Left cardiac atrium (tissue), 4 donors: Measurements from ENCODE around the gene TBCD. TPM values are rescaled to one million over a fixed set of nuclear protein-coding genes. Genes with fewer than 3 reads are reported as not detected.

Experiments used
- ATAC-seq, 2 donors: fragments of 200-7000 bp; cut with Tn5 transposase; one replicate each; pipeline ENCODE4 v1.9.1; 2020; ENCODE audit warnings: mild to moderate bottlenecking in 2 of 2, moderate library complexity in 2 of 2
- DNase-seq: peaks from one replicate; pipeline ENCODE4 v3.0.0-alpha.2; 2020
- intact Hi-C, 2 donors: fragments of 100-400 bp; cut with DNase I; formaldehyde crosslinking; loops; one replicate each; pipeline versions ENCODE4 v1.14.1 to v1.15.1; 2022 to 2023
- total RNA-seq, 2 donors: library from RNA; stranded (reverse); fragmentation: NEBNext Ultra II Directional; extraction: Animal tissue kit (Norgen Biotek cat#: 25700); gene quantifications; one replicate each; pipeline ENCODE4 v1.2.1, GENCODE V29; 2021
- donor health status: DM: no; HTN: yes; CAD: no.
- donor health status: DM: no; HTN: yes; CAD: no; lungs with severe emphysema.
- donor health status: DM: yes; HTN: yes; CAD: no.
- donor health status: Dilated cardiomyopathy.

TBCD gene
- total RNA-seq, 2 donors from 2014 or later: 37.0 to 59.8 TPM

DNA sequence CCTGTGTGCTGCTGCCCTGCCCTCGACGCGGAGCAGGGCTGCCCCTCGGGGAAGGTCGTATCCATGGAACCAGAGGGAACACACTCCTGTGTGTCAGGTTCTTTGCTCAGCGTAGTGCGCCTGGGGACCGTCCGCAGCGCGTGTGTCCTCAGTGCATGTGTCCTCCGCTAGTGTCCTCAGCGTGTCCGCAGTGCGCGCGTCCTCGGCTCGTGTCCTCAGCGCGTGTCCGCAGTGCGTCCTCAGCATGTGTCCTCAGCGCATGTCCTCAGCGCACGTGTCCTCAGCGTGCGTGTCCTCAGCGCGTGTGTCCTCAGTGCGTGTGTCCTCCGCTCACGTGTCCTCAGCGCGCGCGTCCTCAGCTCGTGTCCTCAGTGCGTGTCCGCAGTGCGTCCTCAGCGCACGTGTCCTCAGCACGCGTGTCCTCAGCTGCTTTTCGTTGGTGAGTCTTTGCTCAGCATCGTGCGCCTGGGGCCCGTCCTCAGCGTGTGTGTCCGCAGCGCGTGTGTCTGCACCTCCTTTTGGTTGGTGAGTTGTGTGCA lies 147.2 kb downstream of the TBCD start:
- peak; percentile 15 for DNase-seq
- intact Hi-C loops: no loop called here

DNA sequence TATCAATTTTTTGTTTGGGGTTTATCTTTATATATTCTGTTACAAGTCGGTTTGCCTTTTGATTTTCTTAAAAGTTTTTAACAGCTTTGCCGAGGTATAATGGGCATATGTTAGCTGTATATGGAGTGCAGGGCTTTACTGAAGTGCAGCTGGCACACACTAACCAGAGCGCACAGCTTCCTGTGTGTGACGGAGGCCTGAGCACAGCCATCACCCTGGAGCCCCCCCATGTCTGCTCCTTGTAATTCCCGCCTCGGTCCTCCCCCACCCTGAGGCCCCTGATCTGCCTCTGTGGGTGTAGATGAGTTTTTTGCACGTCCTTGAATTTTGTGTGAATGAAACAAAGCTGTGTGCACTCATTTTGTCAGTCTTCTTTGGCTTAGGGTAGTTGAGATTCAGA lies 148.1 kb downstream of the TBCD start:
- ATAC-seq (no peak), DNase-seq (no peak)
- intact Hi-C loops: no loop called here

More for the DNA sequence above, 147.2 kb downstream of the TBCD start:
- ATAC-seq: no peak

- DNase-seq (no peak), ATAC-seq (no peak)
- intact Hi-C loops: no loop called here
Observed at GRCh38 chr17:82900741-82901140, 148.9 kb downstream of the TBCD start.

DNA sequence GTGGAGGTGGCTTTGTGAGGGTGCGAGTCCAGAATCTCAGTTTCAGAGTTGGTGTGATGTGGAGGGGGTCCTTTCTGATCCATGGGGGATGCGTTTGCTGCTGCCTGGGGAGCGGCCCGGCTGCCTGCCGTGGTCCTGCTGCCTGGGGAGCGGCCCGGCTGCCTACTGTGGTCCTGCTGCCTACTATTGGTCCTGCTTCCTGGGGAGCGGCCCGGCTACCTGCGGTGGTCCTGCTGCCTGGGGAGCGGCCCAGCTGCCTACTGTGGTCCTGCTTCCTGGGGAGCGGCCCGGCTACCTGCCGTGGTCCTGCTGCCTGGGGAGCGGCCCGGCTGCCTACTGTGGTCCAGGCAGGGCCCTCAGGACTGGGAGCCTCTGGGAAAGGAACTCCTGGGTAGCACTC lies 149.5 kb downstream of the TBCD start:
- DNase-seq: peak; percentile 13

GRCh38 chr17:82901856-82902255 lies 150.0 kb downstream of the TBCD start:
- ATAC-seq: no peak
- DNase-seq: no peak
- intact Hi-C loops: no loop called here

More for the DNA sequence above, 149.5 kb downstream of the TBCD start:
- no peak for ATAC-seq
- intact Hi-C loops: no loop called here

- intact Hi-C loops: no loop called here
- ATAC-seq (no peak), DNase-seq (no peak)
Observed at GRCh38 chr17:82902972-82903874, 151.4 kb downstream of the TBCD start.

DNA sequence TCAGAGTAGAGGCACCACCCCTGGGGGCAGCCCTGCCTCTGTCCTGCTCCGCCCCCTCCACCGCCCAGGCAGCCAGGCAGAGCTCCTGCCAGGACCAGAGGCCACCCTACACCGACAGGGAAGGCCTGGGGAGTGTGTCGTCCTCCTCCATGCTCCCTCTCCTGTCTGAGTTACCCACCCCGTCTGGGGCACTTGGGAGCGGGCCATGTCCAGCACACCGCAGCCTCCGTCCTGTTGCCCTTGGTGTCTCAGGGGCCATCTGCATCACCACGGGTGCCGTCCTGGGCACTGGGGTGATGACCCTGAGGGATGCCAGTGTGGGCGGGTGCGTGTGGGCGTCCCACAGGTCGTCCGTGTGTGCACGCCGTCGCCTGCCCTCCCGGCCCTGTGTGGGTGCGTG lies 153.3 kb downstream of the TBCD start:
- ATAC-seq (no peak), DNase-seq (no peak)
- intact Hi-C loops: no loop called here

GRCh38 chr17:82907797-82908542 lies 156.1 kb downstream of the TBCD start:
- intact Hi-C loops: no loop called here
- ATAC-seq (no peak), DNase-seq (no peak)

DNA sequence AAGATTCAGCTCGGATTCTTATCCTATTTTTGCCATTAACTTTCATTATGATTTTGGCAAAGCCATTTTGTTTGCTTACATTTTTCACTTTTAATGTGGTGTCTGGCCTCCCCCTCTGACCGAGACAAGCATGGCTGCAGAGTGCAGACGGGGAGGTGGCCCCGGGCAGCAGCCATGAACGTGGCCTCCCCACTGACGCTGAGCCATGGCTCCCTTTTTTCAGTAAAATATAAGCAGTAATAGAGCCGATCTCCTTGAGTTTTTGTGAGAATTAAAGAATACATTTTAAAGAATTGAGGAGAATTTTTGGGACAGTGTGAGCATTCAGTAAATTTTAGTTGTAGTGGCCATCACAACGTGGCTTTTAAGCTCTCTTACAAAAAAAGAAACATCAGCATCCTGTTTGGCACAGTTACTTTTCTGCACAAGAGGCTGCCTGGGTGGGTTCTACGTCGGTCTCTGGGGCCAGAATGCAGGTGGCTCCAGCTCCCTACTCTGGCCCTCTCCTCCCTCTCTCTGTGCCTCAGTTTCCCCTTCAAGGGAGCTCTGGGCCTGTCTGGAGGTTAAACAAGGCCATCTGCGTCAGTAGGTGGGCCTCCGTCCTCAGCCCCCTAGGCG lies 156.8 kb downstream of the TBCD start:
- ATAC-seq (no peak), DNase-seq (no peak)
- intact Hi-C loops: no loop called here

- intact Hi-C loops: no loop called here
- DNase-seq (no peak), ATAC-seq (no peak)
Observed at GRCh38 chr17:82909322-82909904, 157.5 kb downstream of the TBCD start.

- intact Hi-C loops: loop anchor here (5.0 to 10.0 kb wide), 2 partner anchors 125 to 128 kb away; no protein-coding TSS in a partner anchor
- DNase-seq: no peak
- ATAC-seq: no peak
Observed at GRCh38 chr17:82910041-82910481, 158.2 kb downstream of the TBCD start.

DNA sequence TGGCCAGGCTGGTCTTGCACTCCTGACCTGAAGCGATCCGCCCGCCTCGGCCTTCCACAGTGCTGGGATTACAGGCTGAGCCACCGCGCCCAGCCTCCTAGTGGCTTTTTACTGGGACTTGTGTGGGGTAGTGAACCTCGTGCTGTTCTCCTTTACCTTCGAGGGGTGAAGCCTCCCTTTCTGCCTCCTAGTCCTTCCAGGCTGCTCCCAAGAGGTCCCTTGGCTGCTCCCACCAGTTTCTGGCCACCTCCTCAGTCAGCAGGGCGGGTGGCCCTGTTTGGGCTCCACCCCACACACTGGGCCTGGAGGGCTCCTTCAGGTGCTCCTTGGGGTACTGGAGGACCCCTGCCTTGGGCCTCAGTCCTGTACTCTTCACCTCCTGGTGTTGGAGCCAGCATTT lies 158.9 kb downstream of the TBCD start:
- ATAC-seq (no peak), DNase-seq (no peak)
- intact Hi-C loops: loop anchor here (5.0 to 10.0 kb wide), 2 partner anchors 126 to 128 kb away; no protein-coding TSS in a partner anchor

DNA sequence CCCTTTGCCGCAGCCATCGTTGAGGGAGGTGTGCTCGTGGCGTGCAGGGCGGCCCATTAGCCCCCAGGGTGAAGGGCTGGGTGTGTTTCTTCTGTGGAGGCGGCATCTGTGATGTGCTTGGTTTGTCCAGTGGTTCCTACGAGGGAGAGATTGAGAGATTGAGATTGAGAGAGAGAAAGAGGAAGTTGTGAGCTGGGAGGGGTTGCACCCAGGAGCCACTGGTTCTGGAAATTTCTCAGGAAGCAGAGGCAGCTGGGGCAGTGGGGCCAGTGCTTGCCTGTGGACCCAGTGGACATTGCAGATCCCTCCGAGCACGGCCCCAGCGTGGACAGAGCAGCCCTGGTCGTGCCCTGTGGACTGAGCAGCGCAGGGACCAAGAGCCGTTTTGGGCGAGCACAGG lies 160.0 kb downstream of the TBCD start:
- DNase-seq (no peak), ATAC-seq (peak in 1 of 2 donors; percentile 21)
- intact Hi-C loops: loop anchor here (5.0 to 10.0 kb wide), 2 partner anchors 127 to 130 kb away; no protein-coding TSS in a partner anchor

- intact Hi-C loops: loop anchor here (5.0 to 10.0 kb wide), 2 partner anchors 128 to 130 kb away; no protein-coding TSS in a partner anchor
- peak; percentile 26 to 43 for ATAC-seq
- no peak for DNase-seq
Observed at GRCh38 chr17:82912484-82913089, 160.7 kb downstream of the TBCD start.

GRCh38 chr17:82913304-82914043 lies 161.6 kb downstream of the TBCD start:
- intact Hi-C loops: loop anchor here (5.0 to 10.0 kb wide), 2 partner anchors 129 to 131 kb away; no protein-coding TSS in a partner anchor
- DNase-seq: no peak
- ATAC-seq: peak in 1 of 2 donors; percentile 20

DNA sequence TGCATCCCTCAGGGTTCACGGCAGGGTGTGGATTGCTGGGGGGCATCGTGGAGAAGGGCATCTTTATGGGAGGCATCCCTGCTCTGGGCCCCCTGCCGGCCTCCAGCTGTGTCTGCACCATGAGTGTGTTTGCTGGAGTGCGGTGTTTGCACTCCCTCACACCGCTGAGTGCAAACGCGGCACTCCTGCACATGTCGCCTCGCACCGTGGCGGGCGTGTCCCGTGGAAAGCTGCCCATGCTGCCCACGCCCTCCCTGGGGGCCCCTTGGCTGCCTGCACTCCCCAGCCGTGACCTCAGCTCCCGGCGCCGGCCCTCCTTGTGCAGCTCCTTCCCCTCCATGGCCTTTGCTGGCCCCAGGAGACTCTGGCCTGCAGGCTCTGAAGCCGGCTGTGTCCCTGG lies 162.5 kb downstream of the TBCD start:
- intact Hi-C loops: loop anchor here (5.0 to 10.0 kb wide), 2 partner anchors 130 to 132 kb away; no protein-coding TSS in a partner anchor
- peak; percentile 53 for DNase-seq
- peak; percentile 34 to 52 for ATAC-seq

DNA sequence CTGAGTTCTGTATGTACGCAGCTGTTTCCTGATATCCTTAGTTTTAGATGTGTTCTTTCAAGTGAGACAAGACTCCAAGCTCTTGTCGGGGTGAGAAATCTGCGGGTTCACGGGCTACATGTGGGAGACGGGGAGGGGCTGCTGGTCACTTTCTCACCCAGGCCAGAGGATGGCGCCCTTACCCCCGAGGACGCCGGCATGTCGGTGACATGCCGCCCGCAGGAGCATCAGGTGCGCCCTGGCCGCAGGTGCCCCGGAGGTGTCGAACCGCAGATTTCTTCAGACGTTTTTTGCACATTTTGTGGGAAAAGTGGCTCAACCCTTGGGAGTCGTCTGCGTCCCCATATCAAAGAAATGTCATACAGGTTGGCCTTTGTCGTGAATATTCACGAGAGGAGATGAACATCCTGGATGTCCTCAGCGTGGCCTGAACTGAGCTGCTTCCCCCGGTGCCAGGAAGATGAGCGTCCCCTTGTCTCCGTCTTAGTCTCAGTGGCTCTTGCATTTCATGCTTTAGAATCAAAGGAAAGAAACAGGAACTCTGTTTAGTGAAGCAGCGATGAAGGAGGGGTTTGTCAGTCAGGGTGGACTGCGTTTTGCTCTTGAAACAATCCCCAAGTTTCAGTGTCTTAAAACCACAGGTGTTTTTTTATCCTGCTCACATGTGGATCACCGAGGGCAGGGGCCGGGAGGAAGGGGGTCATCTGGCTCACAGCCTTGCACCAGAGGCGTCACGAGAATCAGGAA lies 163.3 kb downstream of the TBCD start:
- ATAC-seq: no peak

More for the DNA sequence above, 163.3 kb downstream of the TBCD start:
- DNase-seq: no peak
- intact Hi-C loops: loop anchor here in 1 of 2 donors (10.0 kb wide), 1 partner anchor 130 kb away; no protein-coding TSS in a partner anchor
